GM10847 (cell line): ENCODE results near the gene SMAD6.

Experiments used
- POLR2A ChIP-seq: IDR thresholded peaks from 2 replicates; pipeline ENCODE4 v1.6.1; 2011; ENCODE audit not compliant: insufficient read length; ENCODE audit errors: extremely low read depth

The SMAD6 gene

DNA sequence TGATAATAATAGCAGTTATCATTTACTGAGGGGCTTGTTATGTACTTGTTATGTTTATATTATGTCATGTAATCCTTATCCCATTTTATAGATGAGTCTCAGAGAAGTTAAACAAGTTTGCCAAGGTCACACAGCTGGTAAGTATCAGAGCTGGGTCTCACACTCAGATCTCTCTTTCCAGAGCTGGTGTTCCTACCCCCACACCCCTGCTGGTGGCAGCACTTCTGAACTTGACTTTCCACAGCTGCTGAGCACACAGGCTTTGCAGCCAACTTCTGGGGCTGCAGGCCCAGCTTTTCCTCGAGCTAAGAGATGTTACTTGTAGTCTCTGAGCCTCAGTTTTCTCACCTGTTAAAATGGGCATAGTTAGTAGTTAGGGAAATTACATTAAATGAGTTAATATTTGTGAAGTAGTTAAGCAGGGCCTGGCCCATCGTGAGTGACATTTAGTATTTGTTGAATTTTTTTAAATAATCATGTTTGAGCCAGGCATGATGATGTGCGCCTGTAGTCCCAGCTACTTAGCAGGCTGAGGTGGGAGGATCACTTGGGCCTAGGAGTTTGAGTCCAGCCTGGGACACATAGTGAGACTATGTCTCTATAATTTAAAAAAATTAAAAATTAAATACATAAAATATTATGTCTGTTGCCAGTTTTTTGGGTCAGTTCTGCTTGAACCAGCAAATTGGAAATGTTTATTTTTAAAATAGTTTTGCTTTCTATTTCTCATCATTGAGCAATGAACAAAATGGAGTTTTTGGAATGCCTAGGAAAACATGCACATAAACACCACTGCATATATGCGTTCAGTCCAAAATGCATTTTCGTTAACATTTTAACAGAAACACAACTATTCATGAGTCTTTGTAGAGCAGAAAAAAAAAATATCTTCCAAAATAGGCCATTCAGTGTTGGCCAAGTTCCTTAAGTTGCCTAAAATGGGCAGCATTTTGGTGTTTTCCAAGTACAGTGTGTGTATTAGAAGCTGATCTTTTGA, 87.3 kb downstream of the SMAD6 start:
- no peak for TF ChIP-seq POLR2A

DNA sequence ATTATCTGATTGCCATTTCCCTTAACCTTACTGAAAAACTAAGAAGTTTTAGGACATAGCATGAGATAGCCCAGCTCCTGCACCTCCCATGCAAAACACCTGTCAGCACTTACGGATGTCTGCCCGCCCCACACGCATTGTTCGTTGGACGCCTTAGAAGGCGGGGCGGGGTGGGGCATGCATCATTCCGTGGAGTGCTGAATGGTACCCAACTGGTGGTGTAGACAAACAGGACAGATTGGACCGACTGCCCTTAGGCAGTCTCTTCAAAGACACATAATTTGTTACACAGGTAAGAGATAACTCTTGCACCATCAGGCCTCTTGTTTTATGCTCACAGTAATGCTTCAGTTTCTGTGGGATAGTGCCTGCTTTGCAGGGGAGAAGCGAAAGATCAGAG, 93.8 kb downstream of the SMAD6 start:
- no peak for TF ChIP-seq POLR2A

DNA sequence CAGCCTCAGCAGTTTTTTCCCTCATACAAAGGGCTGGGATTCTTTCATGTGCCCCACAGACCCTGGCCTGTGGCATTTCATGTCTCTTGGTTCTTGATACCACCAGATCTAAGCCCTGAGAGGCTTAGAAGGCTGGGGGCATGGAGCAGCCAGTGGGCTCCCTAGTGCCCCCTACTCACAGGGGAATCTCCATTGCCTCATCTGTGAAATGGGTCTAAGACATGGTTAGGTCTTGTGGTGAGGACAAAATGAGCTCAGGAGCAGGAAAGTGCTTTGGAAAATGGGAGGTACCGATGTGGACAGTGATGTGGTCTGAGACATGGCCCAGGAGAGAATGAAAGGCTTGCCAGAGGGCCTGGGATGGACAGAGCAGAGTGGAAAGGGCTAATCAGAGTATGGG, 94.3 kb downstream of the SMAD6 start:
- no peak for TF ChIP-seq POLR2A

DNA sequence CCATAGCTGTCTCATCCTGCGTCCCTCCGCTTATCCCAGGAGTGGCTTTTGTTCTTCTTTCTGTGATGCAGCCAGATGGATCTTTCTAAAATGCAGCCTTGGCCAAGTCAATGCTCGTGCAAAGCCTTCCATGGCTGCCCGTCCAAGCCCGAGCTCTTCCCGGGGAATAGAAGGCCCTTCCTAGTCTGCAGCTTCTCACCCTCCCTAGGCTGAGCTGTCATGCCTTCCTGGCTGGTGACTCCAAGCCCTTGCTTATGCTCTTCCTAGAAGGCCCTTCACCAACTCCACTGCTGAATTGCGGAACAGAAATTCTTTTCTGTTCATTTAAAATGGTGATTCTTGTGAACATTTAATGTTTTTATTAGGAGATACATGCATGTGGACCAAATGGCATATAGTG, 95.9 kb downstream of the SMAD6 start:
- no peak for TF ChIP-seq POLR2A

DNA sequence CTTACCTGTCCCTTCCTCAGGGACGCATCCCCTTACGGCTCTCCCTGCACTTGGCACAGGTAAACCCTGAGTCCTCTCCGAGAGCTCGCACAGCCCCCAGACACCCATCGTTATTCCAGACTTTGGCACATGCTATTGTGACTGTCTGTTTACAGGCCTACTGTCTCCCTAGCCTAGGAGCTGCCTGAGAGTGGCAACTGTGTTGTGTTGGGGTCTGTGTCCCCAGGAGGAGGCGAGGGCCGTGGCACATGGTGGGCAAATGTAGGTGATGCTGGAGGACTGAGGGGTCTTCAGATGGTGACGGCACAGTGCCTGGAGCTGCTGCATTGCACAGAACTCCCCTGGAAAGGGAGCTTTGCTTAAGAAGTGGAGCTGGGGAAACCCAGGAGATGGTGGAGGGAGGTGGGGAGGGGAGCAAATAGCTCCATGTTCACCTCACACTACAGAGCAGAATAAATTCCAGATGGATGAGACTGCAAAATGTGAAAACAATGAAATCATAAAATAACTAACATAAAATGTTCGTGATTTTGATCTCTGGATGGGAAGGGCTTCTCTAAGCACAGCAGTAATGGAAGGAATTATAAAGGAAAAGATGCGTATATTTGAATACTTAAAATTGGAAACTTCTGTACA, 96.5 kb downstream of the SMAD6 start:
- TF ChIP-seq POLR2A: no peak

DNA sequence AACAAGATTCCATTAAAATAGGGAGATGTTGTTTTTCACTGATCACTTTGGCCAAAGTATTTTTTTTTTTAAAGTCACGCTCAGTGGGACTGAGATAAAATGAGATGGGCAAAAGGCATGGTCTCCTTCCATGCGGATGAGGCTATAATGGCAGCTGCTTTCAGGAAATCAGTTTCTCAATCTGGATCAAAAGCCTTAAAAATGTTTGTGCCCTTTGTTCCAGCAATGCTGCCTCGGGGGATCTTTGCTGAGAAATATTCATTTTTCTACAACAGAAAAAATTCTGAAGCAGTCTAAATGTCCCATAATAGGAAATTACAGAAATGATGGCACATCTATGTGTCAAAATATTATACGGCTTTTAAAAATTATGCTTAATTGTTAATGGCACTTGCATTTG, 97.2 kb downstream of the SMAD6 start:
- no peak for TF ChIP-seq POLR2A

DNA sequence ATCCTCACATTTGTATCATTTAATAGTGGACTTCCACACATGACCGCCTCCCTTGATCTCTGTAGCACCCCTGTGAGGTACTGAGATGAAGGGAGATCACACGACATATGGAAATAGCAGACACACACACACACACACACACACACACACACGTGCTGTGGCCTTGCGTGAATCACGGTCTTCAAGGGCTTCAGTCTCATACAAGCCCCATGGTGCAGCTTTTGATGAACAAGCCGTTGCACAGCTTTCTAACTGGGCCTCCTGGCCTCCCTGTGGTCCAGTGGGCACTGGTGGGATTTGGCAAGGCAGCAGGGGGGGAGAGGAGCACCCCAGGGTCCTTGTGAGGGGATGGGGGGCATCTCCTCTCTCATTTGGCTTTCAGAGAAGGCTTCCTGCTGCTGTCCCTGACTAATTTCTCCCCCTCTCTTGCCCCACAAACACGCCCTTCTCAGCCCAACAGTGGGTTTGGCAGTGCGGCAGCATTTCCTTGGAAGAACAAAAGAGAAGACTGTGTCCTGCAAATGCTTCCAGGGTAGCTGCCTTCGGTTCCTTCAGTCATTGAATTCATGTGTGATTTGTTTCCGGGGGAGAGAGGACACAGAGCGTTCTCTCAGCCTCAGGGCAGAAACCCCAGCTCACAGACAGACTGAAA, 98.7 kb downstream of the SMAD6 start:
- no peak for TF ChIP-seq POLR2A

DNA sequence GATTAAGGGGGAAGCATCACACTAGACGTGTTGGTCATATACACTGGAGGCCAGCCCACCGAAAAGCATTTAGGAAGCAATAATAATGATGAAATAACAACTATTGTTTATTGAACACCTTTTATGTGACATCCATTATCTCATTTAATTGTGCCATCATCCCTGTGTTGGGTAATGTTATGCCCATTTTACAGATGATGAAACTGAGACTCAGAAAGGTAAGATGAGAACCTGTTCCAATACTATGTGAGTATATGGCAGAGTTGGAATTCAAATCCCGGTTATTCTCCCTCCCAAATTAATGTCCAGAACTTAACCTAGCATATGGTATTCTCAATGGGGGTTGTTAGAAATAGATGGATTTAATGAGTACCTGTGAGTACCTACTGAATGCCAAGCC, 99.2 kb downstream of the SMAD6 start:
- no peak for TF ChIP-seq POLR2A

DNA sequence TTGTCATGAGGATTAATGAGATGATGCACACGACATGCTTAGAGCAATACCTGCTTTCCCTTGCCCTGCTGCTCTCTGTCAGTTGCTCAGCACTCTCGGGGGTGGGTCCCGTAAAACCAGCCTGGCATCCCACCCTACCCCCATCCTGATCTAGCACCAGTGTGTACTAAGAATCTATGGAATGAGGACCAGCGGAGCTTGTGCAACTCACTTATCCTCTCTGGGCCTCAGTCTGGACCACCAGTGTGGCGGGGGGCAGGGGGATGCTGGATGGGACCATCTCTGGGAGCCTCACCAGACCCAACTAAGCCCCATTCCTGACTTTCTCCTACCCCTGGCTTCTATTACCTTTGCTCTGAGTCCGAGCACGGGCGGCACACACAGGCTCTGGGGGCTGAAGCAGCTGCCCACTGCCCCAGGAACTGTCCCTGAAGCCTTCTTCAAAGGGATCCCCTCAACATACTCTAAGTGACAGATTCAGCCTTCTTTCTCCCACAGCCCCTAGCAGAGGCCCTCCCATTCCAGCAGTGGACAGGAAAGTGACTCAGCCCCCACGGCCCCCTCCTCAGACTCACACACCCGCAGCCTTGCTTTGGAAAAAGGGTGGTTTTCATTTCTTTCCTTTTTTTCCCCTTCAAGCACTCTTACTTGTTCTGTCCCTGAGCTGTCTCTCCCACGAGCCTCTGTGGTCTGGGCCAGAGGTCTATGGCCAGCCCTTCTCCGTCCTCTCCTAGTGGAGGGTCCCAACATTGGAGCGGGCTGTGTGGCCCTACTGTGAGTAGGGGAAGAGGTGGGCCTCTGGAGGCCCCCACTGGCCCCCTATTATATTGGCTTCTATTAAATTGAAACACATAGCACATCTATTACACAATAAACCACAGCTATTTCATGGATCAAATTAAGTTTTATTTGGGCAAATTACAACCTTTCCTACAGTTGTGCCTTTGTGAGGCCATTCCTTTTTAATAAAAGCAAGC, 100.3 kb downstream of the SMAD6 start:
- no peak for TF ChIP-seq POLR2A

DNA sequence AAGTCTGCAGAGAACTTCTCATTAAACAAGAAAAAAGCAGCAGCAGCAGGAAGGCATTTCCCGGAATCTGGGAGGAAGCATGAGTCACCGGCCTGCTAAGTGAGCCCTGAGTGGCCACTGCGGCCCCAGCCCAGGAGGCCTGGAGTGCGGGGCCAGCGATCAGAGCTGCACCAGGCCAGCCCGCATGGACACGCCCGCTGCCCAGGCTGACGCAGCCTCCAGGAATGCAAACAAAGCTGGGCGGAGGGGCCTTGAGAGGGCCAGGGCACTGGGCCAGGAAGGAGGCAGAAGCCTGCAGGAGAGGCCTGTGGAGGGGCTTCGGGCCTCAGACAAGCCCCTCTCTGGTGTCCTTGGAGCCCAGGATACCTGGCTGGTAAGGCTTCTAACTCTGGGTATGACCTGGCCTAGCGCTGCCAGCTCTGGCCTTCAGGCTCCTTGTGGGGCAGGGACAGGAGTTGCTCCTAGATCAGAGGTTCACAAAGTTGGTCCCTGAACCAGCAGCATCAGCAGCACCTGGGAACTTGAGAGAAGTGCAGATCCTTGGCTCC, 101.2 kb downstream of the SMAD6 start:
- no peak for TF ChIP-seq POLR2A

DNA sequence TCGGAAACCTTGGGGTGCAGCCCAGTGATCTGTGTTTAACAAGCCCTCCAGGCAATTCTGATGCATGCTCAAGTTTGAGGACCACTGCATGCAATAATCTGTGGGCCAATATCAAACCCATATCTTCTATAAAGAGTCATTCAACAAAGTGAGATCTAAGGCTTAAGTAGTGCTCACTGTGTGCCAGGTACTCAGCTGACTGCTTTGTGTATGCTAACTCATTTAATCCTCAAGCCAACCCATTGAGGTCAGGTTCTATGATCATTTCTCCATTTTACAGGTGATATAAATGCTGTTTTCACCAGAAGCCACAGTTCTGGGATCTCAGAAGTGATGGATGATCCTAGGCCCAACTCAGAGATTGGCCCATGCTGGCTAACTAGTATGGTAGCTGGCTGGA, 101.7 kb downstream of the SMAD6 start:
- no peak for TF ChIP-seq POLR2A

DNA sequence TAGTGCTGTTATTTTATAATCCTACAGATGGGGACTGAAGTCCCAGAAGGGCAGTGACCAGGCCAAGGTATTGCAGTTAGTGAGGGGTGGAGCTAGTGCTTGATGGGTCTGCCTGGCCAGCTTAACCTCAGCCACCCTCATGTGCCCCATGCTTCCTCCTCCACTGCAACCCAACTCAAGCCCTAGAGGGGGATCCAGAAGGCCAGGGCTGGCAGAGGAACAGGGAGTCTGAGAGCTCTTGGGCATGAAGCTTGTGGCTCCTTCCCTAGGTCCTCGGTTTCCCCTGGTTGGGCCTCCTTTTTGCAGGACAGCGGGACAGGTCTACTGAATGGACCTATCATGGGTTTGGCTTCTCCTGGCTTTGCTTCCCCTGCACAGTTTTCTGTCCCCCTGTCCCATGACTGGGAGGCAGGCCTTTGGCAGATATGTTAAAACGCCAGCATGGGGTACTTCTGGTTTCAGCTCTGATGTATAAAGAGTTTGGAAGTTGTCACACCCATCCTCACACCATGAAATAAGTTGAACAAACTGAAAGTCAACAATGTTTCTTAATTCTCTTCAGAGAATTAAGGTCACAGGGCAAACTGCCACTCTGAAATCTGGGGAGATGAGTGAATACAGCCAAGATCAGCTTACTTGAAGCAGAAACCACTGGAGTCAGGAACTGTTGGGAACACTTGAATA, 103.3 kb downstream of the SMAD6 start:
- TF ChIP-seq POLR2A: no peak

DNA sequence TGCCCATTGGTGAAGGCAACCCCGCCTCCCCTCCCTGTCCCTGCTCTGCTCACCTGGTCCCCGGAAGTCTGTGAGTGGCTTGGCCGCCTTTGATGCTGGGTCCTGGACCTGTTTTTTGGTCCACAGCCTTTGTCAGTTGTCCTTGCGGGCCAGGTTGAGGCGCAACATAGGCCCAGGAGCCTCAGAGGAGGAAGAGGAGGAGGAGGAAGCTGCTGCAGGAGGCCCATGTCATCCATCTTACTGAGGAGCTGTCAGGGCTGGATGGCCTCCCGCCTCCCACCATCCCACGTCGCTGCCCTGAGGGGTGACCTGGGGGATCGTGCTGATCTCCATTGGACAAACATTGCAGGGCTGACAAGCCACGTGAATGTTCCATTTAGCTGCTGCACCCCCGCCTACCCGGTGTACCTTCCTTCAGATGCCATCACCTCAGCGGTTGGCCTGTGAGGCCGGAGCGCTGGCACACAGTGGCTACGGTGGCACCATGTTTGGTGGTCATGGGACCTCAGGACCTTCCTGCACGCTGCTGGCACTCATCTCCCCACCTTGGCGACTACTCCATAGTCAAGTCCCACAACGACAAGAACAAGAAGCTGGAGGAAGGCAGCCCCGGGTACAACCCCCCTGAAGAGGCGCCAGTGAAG, 106.3 kb downstream of the SMAD6 start:
- TF ChIP-seq POLR2A: no peak
